MG63 (cell line): ENCODE results near the gene KRTAP13-2. TPM values are rescaled to one million over a fixed set of nuclear protein-coding genes. Genes with fewer than 3 reads are reported as not detected.
A peak's percentile ranks its signal among the peaks of the same experiment; 100 is the strongest.

ENCODE experiments used
- DNase-seq: peaks from one replicate; pipeline ENCODE4 v3.0.0-alpha.2; 2020
- H3K27me3 ChIP-seq: fragments of 250-450 bp; sonication (Bioruptor Pico); 2 replicates; pipeline ENCODE4 v1.5.1; 2020; ENCODE audit warnings: mild to moderate bottlenecking, moderate library complexity
- H3K36me3 ChIP-seq: fragments of 250-450 bp; sonication (Bioruptor Pico); 2 replicates; pipeline ENCODE4 v1.5.1; 2020; ENCODE audit warnings: mild to moderate bottlenecking, moderate library complexity
- H3K4me3 ChIP-seq: fragments of 250-450 bp; sonication (Bioruptor Pico); 2 replicates; pipeline ENCODE4 v1.5.1; 2020; ENCODE audit warnings: mild to moderate bottlenecking, moderate library complexity
- H3K9me3 ChIP-seq: fragments of 250-450 bp; sonication (Bioruptor Pico); 2 replicates; pipeline ENCODE4 v1.5.1; 2020; ENCODE audit warnings: mild to moderate bottlenecking, moderate library complexity
- total RNA-seq: library from RNA; depleted of rRNA; stranded (reverse); fragments of >200 nt; shearing (Covaris generic); gene quantifications from 2 replicates; pipeline ENCODE4 v1.2.3, GENCODE V29; 2014; ENCODE audit warnings: low replicate concordance; rRNA removed

The KRTAP13-2 gene
- total RNA-seq, 1 experiment from 2014 or later, result not detected

DNA sequence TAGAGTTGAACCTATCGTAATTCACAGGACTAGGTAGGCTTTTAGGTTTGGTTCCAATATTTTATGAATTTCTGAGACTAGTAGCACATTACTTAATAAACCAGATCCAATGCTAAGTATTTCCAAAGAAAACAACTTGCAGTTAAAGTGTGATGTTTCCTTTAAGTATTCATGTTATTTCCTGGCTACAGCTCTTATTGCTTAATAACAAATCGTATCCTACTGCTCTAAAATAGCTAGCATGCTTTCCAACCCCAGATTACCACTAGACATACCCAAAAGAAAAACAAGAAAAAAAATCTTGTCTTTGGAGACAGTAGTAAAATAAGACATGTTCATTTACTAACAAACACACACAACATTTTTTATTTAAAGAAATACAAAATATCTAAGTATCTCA lies 35.5 kb downstream of the KRTAP13-2 start:
- no peaks in the 10 kb centered on the region for H3K9me3 ChIP-seq
- H3K36me3 ChIP-seq, result no peaks in the 10 kb centered on the region
- H3K27me3 ChIP-seq, result no peaks in the 10 kb centered on the region
- no peak for DNase-seq
- H3K4me3 ChIP-seq, result no peak overlapping the region

DNA sequence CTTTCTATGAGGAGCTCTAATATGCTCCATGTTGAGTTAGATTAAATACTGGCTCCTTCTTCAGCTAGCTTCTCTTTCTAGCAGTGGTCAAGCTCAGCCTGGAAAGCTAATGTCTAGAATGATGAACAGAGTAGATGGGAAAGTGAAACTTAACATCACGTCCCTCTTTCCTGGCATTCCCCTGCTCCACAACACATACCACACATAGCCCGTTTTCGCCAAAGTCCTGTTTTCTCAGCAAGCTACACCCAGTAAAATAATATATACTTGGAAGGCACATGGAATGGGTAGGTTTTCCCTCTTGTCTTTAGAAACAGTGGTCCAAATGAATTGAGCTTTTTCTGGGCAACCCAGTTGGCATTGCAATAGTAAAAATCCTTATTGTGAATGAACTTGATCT lies 38.3 kb downstream of the KRTAP13-2 start:
- H3K4me3 ChIP-seq, result no peak overlapping the region
- H3K27me3 ChIP-seq, result no peaks in the 10 kb centered on the region
- no peaks in the 10 kb centered on the region for H3K9me3 ChIP-seq
- no peak for DNase-seq
- no peaks in the 10 kb centered on the region for H3K36me3 ChIP-seq

DNA sequence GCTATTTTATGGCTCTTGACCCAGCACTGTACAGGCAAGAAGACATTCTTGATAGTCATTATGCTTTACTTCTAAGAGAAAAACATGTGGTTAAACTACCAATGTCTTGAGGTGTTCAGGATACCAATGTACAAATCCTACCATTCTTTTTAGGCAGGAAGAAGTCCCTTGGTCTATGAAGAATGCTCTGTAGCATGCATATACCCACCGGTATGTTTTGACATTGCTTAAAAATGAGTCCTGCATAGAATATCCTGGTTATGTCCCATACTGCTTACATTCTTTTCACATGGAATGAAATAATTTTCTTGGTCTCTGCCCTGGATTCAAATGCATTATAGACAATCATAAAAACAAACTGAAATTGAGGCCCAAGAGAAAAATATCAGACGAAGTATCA lies 39.4 kb downstream of the KRTAP13-2 start:
- Histone ChIP-seq H3K27me3 (no peaks in the 10 kb centered on the region), H3K4me3 (no peak overlapping the region), H3K9me3 (no peaks in the 10 kb centered on the region), H3K36me3 (no peaks in the 10 kb centered on the region)
- DNase-seq, result no peak

DNA sequence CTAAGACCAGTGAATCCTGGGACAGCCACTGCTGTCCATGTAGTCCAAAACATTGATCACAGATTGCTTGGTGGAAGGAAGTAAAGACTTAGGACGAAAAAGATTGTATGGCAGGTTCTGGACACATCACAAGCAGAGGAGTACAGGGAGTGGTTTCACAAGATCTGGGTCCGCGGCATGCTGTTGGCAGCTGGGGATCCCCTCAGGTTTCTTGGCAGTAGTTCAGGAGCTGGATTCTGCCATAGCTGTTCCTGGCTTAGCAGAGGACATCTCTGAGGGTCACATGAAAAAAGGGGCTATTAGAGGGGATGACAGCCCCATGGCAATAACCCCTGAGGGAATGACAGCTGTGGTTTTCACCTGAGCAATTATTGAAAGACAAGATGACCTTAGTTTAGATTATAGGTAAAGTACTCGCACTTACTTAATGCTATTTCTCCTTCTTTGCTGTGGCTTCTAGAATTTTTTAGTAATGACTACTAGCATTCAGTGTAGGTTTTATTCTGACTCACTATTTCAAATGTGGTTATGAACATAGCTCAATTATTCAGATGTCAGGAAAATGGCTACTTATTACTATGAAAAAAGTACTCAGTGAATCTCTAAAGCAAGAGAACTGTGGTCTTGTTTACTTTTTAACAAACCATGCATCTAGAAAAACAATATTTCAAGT lies 42.7 kb downstream of the KRTAP13-2 start:
- Histone ChIP-seq H3K4me3 (no peak overlapping the region), H3K36me3 (no peaks in the 10 kb centered on the region), H3K27me3 (no peaks in the 10 kb centered on the region), H3K9me3 (0 out of 2 replicates have a peak, but pooled peaks cover 4% of the 10 kb centered on the region)
- DNase-seq, result peak; percentile 10

DNA sequence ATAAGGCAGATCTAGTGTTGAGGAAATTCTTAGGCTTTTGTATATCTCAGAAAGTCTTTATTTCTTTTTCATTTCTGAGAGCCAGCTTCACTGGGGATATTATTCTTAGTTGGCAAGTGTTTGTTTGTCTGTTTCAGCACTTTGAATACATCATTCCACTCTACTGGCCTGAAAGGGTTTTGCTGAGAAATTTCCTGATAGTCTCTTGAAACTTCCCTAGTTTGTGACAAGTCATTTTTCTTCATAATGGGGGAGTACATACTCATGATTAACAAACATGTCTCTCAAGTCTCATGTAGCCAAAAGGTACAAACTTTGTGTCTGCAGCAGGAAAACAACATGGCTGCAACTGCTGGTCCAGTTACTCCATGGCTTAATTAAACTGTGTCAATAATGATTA lies 45.7 kb downstream of the KRTAP13-2 start:
- H3K36me3 ChIP-seq, result no peaks in the 10 kb centered on the region
- no peak for DNase-seq
- H3K27me3 ChIP-seq, result no peaks in the 10 kb centered on the region
- H3K9me3 ChIP-seq, result 0 out of 2 replicates have a peak, but pooled peaks cover 4% of the 10 kb centered on the region
- no peak overlapping the region for H3K4me3 ChIP-seq

Other genes starting within 250 kb of the KRTAP13-2 start
- gene CLDN17, start 205.5 kb downstream of the KRTAP13-2 start, total RNA-seq, result not detected in 2 replicates
- not detected in 2 replicates for gene CLDN8, start 156.2 kb downstream of the KRTAP13-2 start, total RNA-seq
- not detected in 2 replicates for gene KRTAP24-1, start 89.3 kb downstream of the KRTAP13-2 start, total RNA-seq
- gene KRTAP25-1, start 82.8 kb downstream of the KRTAP13-2 start, total RNA-seq, result not detected in 2 replicates
- not detected in 2 replicates for gene KRTAP26-1, start 52.0 kb downstream of the KRTAP13-2 start, total RNA-seq
- not detected in 2 replicates for gene KRTAP27-1, start 34.6 kb downstream of the KRTAP13-2 start, total RNA-seq
- not detected in 2 replicates for gene KRTAP23-1, start 23.7 kb downstream of the KRTAP13-2 start, total RNA-seq
- not detected in 2 replicates for gene KRTAP13-1, start 23.8 kb upstream of the KRTAP13-2 start, total RNA-seq
- gene KRTAP13-3, start 53.7 kb upstream of the KRTAP13-2 start, total RNA-seq, result not detected in 2 replicates
- not detected in 2 replicates for gene KRTAP13-4, start 57.9 kb upstream of the KRTAP13-2 start, total RNA-seq
- not detected in 2 replicates for gene KRTAP15-1, start 68.0 kb upstream of the KRTAP13-2 start, total RNA-seq
- gene KRTAP19-1, start 108.1 kb upstream of the KRTAP13-2 start, total RNA-seq, result not detected in 2 replicates
- not detected in 2 replicates for gene KRTAP19-2, start 115.2 kb upstream of the KRTAP13-2 start, total RNA-seq
- gene KRTAP19-3, start 119.7 kb upstream of the KRTAP13-2 start, total RNA-seq, result not detected in 2 replicates
- not detected in 2 replicates for gene KRTAP19-4, start 124.9 kb upstream of the KRTAP13-2 start, total RNA-seq
- not detected in 2 replicates for gene KRTAP19-5, start 129.9 kb upstream of the KRTAP13-2 start, total RNA-seq
- gene KRTAP19-6, start 169.6 kb upstream of the KRTAP13-2 start, total RNA-seq, result not detected in 2 replicates
- gene KRTAP19-7, start 189.0 kb upstream of the KRTAP13-2 start, total RNA-seq, result not detected in 2 replicates
- gene KRTAP22-2, start 218.1 kb upstream of the KRTAP13-2 start, total RNA-seq, result not detected in 2 replicates
- not detected in 2 replicates for gene KRTAP6-3, start 220.2 kb upstream of the KRTAP13-2 start, total RNA-seq
- gene KRTAP6-2, start 226.6 kb upstream of the KRTAP13-2 start, total RNA-seq, result not detected in 2 replicates
- not detected in 2 replicates for gene KRTAP22-1, start 228.8 kb upstream of the KRTAP13-2 start, total RNA-seq
- not detected in 2 replicates for gene KRTAP6-1, start 241.7 kb upstream of the KRTAP13-2 start, total RNA-seq
- gene KRTAP20-1, start 244.2 kb upstream of the KRTAP13-2 start, total RNA-seq, result not detected in 2 replicates
- gene KRTAP20-4, start 248.4 kb upstream of the KRTAP13-2 start, total RNA-seq, result not detected in 2 replicates